ENCODE results near the gene CORO2A. TPM values are rescaled to one million over a fixed set of nuclear protein-coding genes. Genes with fewer than 3 reads are reported as not detected.

Gene CORO2A
- total and polyA plus RNA-seq, 2 of the 4 experiments (the other 2 are of a cell fraction) = 1.9 to 2.2 TPM

DNA sequence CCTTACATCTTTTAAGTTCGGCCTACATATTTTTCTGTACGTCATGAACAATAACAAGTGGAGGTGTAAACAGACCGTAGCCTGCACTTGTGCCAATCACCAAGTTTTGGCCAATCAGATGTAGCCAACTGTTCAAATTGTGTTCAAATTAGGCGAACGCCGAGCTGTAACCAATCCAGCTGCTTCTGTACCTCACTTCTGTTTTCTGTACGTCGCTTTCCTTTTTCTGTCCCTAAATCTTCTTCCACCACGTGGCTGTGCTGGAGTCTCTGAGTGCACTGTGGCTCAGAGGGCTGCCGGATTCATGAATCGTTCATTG lies 99.9 kb downstream of the CORO2A start:
- Histone ChIP-seq H3K4me1 (ENCODE audit: control insufficient read depth, insufficient read depth, low read length) (no peaks in the 10 kb centered on the region), H4K8ac (ENCODE audit: low read depth in 2 of 2, low read length in 2 of 2) (no peak overlapping the region), H3K4me2 (ENCODE audit: low read depth, low read length) (no peak overlapping the region), H2AK9ac (replicated peaks; ENCODE audit: low read depth, low read length, poor library complexity) (no peak overlapping the region), H3K18ac (ENCODE audit: low read depth, low read length) (no peak overlapping the region), H3K56ac (ENCODE audit: extremely low read depth, insufficient read depth, low read length) (no peak overlapping the region), H3K14ac (replicated peaks; ENCODE audit: low read depth, low read length) (no peak overlapping the region), H3K4me3 (ENCODE audit: insufficient read depth, low read depth, low read length) (no peak overlapping the region), H2BK20ac (ENCODE audit: low read depth, low read length) (no peak overlapping the region), H3K9me3 (ENCODE audit: control insufficient read depth, insufficient read depth, low read length) (no peaks in the 10 kb centered on the region), H4K91ac (ENCODE audit: insufficient read depth, low read depth, low read length) (no peak overlapping the region), H2BK120ac (ENCODE audit: low read depth, low read length) (no peak overlapping the region), H3K27ac (ENCODE audit: insufficient read depth, low read length) (no peak overlapping the region), H2BK5ac (ENCODE audit: low read depth, low read length, poor library complexity, severe bottlenecking) (no peak overlapping the region), H3K36me3 (ENCODE audit: control insufficient read depth, insufficient read depth, low read length) (no peaks in the 10 kb centered on the region), H3K9me1 (ENCODE audit: insufficient read depth, low read length) (no peaks in the 10 kb centered on the region; the same call in 1 of the 2 replicates), H3K27me3 (ENCODE audit: control insufficient read depth, insufficient read depth, low read length) (no peaks in the 10 kb centered on the region), H2AFZ (replicated peaks; ENCODE audit: low read length, poor library complexity) (no peak overlapping the region), H4K20me1 (ENCODE audit: insufficient read depth, low read length) (no peaks in the 10 kb centered on the region), H4K5ac (ENCODE audit: low read depth, low read length) (no peak overlapping the region), H2BK15ac (ENCODE audit: low read depth, low read length) (no peak overlapping the region), H3K79me1 (ENCODE audit: low read depth in 1 of 2, low read length in 2 of 2) (no peaks in the 10 kb centered on the region), H3K23ac (ENCODE audit: low read depth, low read length) (no peak overlapping the region), H3K9ac (ENCODE audit: low read depth, low read length) (no peak overlapping the region), H2AK5ac (ENCODE audit: low read depth, low read length) (no peak overlapping the region), H3K4ac (ENCODE audit: low read depth, low read length) (no peak overlapping the region)
- TF ChIP-seq USF2 (IDR thresholded peaks at IDR 0.05; ENCODE audit: low read depth, low read length) = no peak
- TF ChIP-seq CEBPB (IDR thresholded peaks at IDR 0.05; ENCODE audit: low read depth, low read length) = no peak
- no peak for TF ChIP-seq CHD1 (IDR thresholded peaks at IDR 0.05; ENCODE audit: low read depth, low read length)
- TF ChIP-seq NFE2L2 (IDR thresholded peaks at IDR 0.05; ENCODE audit: low read depth, low read length) = no peak
- no peak for TF ChIP-seq MAFK (IDR thresholded peaks at IDR 0.05; ENCODE audit: low read depth, low read length)
- no peak for TF ChIP-seq SMC3 (IDR thresholded peaks at IDR 0.05; ENCODE audit: low read depth, low read length)
- no peak for TF ChIP-seq FOS (IDR thresholded peaks at IDR 0.05; ENCODE audit: low read depth, low read length)
- TF ChIP-seq RCOR1 (IDR thresholded peaks at IDR 0.05; ENCODE audit: insufficient replicate concordance, low read length) = no peak
- no peak for TF ChIP-seq RAD21 (IDR thresholded peaks at IDR 0.05; ENCODE audit: low read length)
- no peak for TF ChIP-seq BHLHE40 (IDR thresholded peaks at IDR 0.05; ENCODE audit: low read depth, low read length)
- no peak for TF ChIP-seq ELK1 (IDR thresholded peaks at IDR 0.05; ENCODE audit: borderline replicate concordance, low read depth, low read length)
- TF ChIP-seq RFX5 (IDR thresholded peaks at IDR 0.05; ENCODE audit: low read depth, low read length) = no peak
- TF ChIP-seq POLR2A (IDR thresholded peaks at IDR 0.05; ENCODE audit: low read depth, low read length) = no peak
- no peak for TF ChIP-seq MXI1 (IDR thresholded peaks at IDR 0.05; ENCODE audit: borderline replicate concordance, low read depth, low read length)
- TF ChIP-seq, protein P1, sequence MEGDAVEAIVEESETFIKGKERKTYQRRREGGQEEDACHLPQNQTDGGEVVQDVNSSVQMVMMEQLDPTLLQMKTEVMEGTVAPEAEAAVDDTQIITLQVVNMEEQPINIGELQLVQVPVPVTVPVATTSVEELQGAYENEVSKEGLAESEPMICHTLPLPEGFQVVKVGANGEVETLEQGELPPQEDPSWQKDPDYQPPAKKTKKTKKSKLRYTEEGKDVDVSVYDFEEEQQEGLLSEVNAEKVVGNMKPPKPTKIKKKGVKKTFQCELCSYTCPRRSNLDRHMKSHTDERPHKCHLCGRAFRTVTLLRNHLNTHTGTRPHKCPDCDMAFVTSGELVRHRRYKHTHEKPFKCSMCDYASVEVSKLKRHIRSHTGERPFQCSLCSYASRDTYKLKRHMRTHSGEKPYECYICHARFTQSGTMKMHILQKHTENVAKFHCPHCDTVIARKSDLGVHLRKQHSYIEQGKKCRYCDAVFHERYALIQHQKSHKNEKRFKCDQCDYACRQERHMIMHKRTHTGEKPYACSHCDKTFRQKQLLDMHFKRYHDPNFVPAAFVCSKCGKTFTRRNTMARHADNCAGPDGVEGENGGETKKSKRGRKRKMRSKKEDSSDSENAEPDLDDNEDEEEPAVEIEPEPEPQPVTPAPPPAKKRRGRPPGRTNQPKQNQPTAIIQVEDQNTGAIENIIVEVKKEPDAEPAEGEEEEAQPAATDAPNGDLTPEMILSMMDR (conservative IDR thresholded peaks at IDR 0.05; ENCODE audit: low read depth, low read length) = no peak
- no peak for TF ChIP-seq MAZ (IDR thresholded peaks at IDR 0.05; ENCODE audit: borderline replicate concordance, low read depth, low read length)
- ATAC-seq (ENCODE audit: low read depth) (no peak), DNase-seq (no peak)
- CTCF ChIA-PET = no interaction called here
- POLR2A ChIA-PET (ENCODE audit: unreplicated experiment) = interaction anchor here (0.6 kb wide), 1 partner anchor 19 kb away, joined by 3 read pairs; no protein-coding TSS in a partner anchor
- in situ Hi-C loops (cut with MboI; ENCODE audit: low sequenced_read_pairs) (no loop called here), dilution Hi-C loops (cut with HindIII; ENCODE audit: low sequenced_read_pairs, unreplicated experiment) (no loop called here), intact Hi-C loops (cut with micrococcal nuclease) (no loop called here)
- no TSS peak for BruUV-seq (replicated peaks)
- 100% methylated on average over 3 of the region's 11 CpGs; no CpG with 5 or more reads in 1 of the 2 experiments for WGBS, 2 experiments (ENCODE audit: extremely low coverage in 2 of 2, insufficient read length in 1 of 2)

Measured in IMR-90 (cell line).